H9 (cell line): ENCODE results near the gene PTGER2. TPM values are rescaled to one million over a fixed set of nuclear protein-coding genes. Genes with fewer than 3 reads are reported as not detected.

Source experiments
- DNase-seq: peaks from one replicate; pipeline ENCODE4 v3.0.0-alpha.2; 2017
- H2AFZ ChIP-seq: one replicate; pipeline ENCODE4 v1.6.1; 2013; ENCODE audit warnings: mild to moderate bottlenecking, low read length, control low read depth, moderate library complexity
- H2AK5ac ChIP-seq: 2 replicates; pipeline ENCODE4 v1.6.1; 2013; ENCODE audit warnings: low read length, control low read depth, mixed read lengths; ENCODE audit not compliant: insufficient read length
- H2BK120ac ChIP-seq: one replicate; pipeline ENCODE4 v1.6.1; 2013; ENCODE audit warnings: low read depth, mild to moderate bottlenecking, low read length, control low read depth, inconsistent platforms; ENCODE audit not compliant: poor library complexity, severe bottlenecking
- H2BK12ac ChIP-seq: 2 replicates; pipeline ENCODE4 v1.6.1; 2013; ENCODE audit warnings: low read length, control low read depth, mixed read lengths, low read depth; ENCODE audit not compliant: insufficient read length
- H2BK15ac ChIP-seq: 2 replicates; pipeline ENCODE4 v1.6.1; 2013; ENCODE audit warnings: low read depth, low read length, control low read depth
- H2BK20ac ChIP-seq: one replicate; pipeline ENCODE4 v1.6.1; 2013; ENCODE audit warnings: low read depth, mild to moderate bottlenecking, low read length, control low read depth, inconsistent platforms; ENCODE audit not compliant: poor library complexity, severe bottlenecking
- H2BK5ac ChIP-seq: 2 replicates; pipeline ENCODE4 v1.6.1; 2013; ENCODE audit warnings: low read length, control low read depth, mixed read lengths; ENCODE audit not compliant: insufficient read length
- H3K14ac ChIP-seq: 2 replicates; pipeline ENCODE4 v1.6.1; 2013; ENCODE audit warnings: low read length, control low read depth; ENCODE audit not compliant: insufficient read depth
- H3K18ac ChIP-seq: 2 replicates; pipeline ENCODE4 v1.6.1; 2013; ENCODE audit warnings: low read depth, mild to moderate bottlenecking, mixed read lengths, low read length, control low read depth; ENCODE audit not compliant: insufficient read length
- H3K23ac ChIP-seq: 2 replicates; pipeline ENCODE4 v1.6.1; 2013; ENCODE audit warnings: low read length, control low read depth, mixed read lengths, low read depth; ENCODE audit not compliant: insufficient read length
- H3K23me2 ChIP-seq: 2 replicates; pipeline ENCODE4 v1.6.1; 2013; ENCODE audit warnings: low read depth, mild to moderate bottlenecking, mixed read lengths, low read length, control low read depth; ENCODE audit not compliant: insufficient read length, poor library complexity, severe bottlenecking
- H3K27ac ChIP-seq: 2 replicates; pipeline ENCODE4 v1.5.1; 2013; ENCODE audit warnings: low read length, control low read depth, mixed read lengths, low read depth; ENCODE audit not compliant: insufficient read length
- H3K27me3 ChIP-seq: 2 replicates; pipeline ENCODE4 v1.6.1; 2013; ENCODE audit warnings: low read length, control low read depth, inconsistent platforms; ENCODE audit not compliant: insufficient read depth
- H3K4ac ChIP-seq: 2 replicates; pipeline ENCODE4 v1.6.1; 2013; ENCODE audit warnings: low read depth, mild to moderate bottlenecking, control low read depth, inconsistent platforms, low read length, moderate library complexity
- H3K4me1 ChIP-seq: 2 replicates; pipeline ENCODE4 v1.6.1; 2013; ENCODE audit warnings: low read length, control low read depth, inconsistent platforms; ENCODE audit not compliant: insufficient read depth
- H3K4me2 ChIP-seq: 2 replicates; pipeline ENCODE4 v1.6.1; 2013; ENCODE audit warnings: low read length, control low read depth, mixed read lengths; ENCODE audit not compliant: insufficient read length, insufficient read depth
- H3K56ac ChIP-seq: 2 replicates; pipeline ENCODE4 v1.6.1; 2013; ENCODE audit warnings: low read depth, mild to moderate bottlenecking, mixed read lengths, low read length, control low read depth; ENCODE audit not compliant: insufficient read length
- H3K79me1 ChIP-seq: 2 replicates; pipeline ENCODE4 v1.6.1; 2013; ENCODE audit warnings: low read depth, mild to moderate bottlenecking, moderate library complexity, low read length, control low read depth, inconsistent platforms; ENCODE audit not compliant: insufficient read depth, poor library complexity, severe bottlenecking
- H3K79me2 ChIP-seq: 2 replicates; pipeline ENCODE4 v1.6.1; 2013; ENCODE audit warnings: low read length, control low read depth, inconsistent platforms; ENCODE audit not compliant: insufficient read depth
- H3K9ac ChIP-seq: 2 replicates; pipeline ENCODE4 v1.6.1; 2013; ENCODE audit warnings: low read length, control low read depth, mixed read lengths; ENCODE audit not compliant: insufficient read length; ENCODE audit errors: extremely low read depth
- H3K9me3 ChIP-seq: one replicate; pipeline ENCODE4 v1.6.1; 2013; ENCODE audit warnings: low read depth, low read length, inconsistent platforms; ENCODE audit not compliant: control insufficient read depth
- H3T11ph ChIP-seq: one replicate; pipeline ENCODE4 v1.6.1; 2013; ENCODE audit warnings: mild to moderate bottlenecking, low read length, control low read depth, inconsistent platforms
- H4K20me1 ChIP-seq: one replicate; pipeline ENCODE4 v1.6.1; 2013; ENCODE audit not compliant: control insufficient read depth, insufficient read length, insufficient read depth
- H4K5ac ChIP-seq: 2 replicates; pipeline ENCODE4 v1.6.1; 2013; ENCODE audit warnings: low read depth, mild to moderate bottlenecking, mixed read lengths, low read length, control low read depth; ENCODE audit not compliant: insufficient read length
- H4K8ac ChIP-seq: replicated peaks from 2 replicates; pipeline ENCODE4 v1.6.1; 2013; ENCODE audit warnings: low read length, control low read depth, mixed read lengths, low read depth; ENCODE audit not compliant: insufficient read length
- H4K91ac ChIP-seq: 2 replicates; pipeline ENCODE4 v1.6.1; 2013; ENCODE audit warnings: low read depth, mild to moderate bottlenecking, moderate library complexity, mixed read lengths, low read length, control low read depth; ENCODE audit not compliant: insufficient read length
- H3K27ac Mint-ChIP-seq, 3 experiments: 2 replicates in 2 of 3; 3 replicates in 1 of 3; pipeline ENCODE4 v1.8.0; 2020 to 2021; ENCODE audit warnings: mixed read lengths in 3 of 3, mild to moderate bottlenecking in 1 of 3, moderate library complexity in 1 of 3
- H3K27me3 Mint-ChIP-seq: 2 replicates; pipeline ENCODE4 v1.8.0; 2021; ENCODE audit warnings: low read depth, mild to moderate bottlenecking, moderate library complexity, mixed read lengths
- H3K36me3 Mint-ChIP-seq, 3 experiments: 2 replicates in 2 of 3; 3 replicates in 1 of 3; pipeline ENCODE4 v1.8.0; 2020 to 2021; ENCODE audit warnings: low read depth in 3 of 3, mixed read lengths in 3 of 3; ENCODE audit not compliant: insufficient read depth in 1 of 3
- H3K4me1 Mint-ChIP-seq, 2 experiments: 2 replicates each; pipeline ENCODE4 v1.8.0; 2020; ENCODE audit warnings: mixed read lengths in 2 of 2
- H3K4me3 Mint-ChIP-seq, 2 experiments: 2 replicates in 1 of 2; 3 replicates in 1 of 2; pipeline ENCODE4 v1.8.0; 2020 to 2021; ENCODE audit warnings: mild to moderate bottlenecking in 2 of 2, mixed read lengths in 2 of 2, moderate library complexity in 1 of 2
- H3K9me3 Mint-ChIP-seq, 2 experiments: 2 replicates in 1 of 2; 3 replicates in 1 of 2; pipeline ENCODE4 v1.8.0; 2020; ENCODE audit warnings: mild to moderate bottlenecking in 2 of 2, mixed read lengths in 2 of 2, moderate library complexity in 1 of 2
- WGBS: extraction: QIAGEN DNeasy Blood & Tissue Kit; methylation state at CpG from one replicate; pipeline ENCODE4 v1.1.7; 2013; ENCODE audit warnings: missing lambda C conversion rate, low lambda C conversion rate, mixed read lengths; ENCODE audit not compliant: insufficient read length; ENCODE audit errors: extremely low coverage; 5-methylcytosine and 5-hydroxymethylcytosine counted together
- total RNA-seq: library from RNA; stranded (reverse); gene quantifications from 2 replicates; pipeline ENCODE4 v1.2.1, GENCODE V29; 2021
- TF ChIP-seq, protein P1 (sequence below): fragments of 200-600 bp; sonication (generic); conservative IDR thresholded peaks from 3 replicates; pipeline ENCODE4 v1.8.0; 2021; ENCODE audit warnings: antibody characterized with exemption, mild to moderate bottlenecking

PTGER2 gene
- total RNA-seq, 1 experiment from 2014 or later, result 1.0 TPM

- no peak overlapping the region for H2AFZ ChIP-seq
- no peak overlapping the region for H2BK12ac ChIP-seq
- peak overlapping the region; percentile 73 to 90; a peak in 4 of 5 replicates for H3K4me3 Mint-ChIP-seq
- no peak overlapping the region for H3K18ac ChIP-seq
- WGBS, result no CpG with 5 or more reads among the region's 5 CpGs
- H3K4me2 ChIP-seq, result peak overlapping the region; percentile 65
- no peak overlapping the region for H3K14ac ChIP-seq
- no peak overlapping the region for H2AK5ac ChIP-seq
- no peak overlapping the region for H3K56ac ChIP-seq
- TF ChIP-seq, protein P1, sequence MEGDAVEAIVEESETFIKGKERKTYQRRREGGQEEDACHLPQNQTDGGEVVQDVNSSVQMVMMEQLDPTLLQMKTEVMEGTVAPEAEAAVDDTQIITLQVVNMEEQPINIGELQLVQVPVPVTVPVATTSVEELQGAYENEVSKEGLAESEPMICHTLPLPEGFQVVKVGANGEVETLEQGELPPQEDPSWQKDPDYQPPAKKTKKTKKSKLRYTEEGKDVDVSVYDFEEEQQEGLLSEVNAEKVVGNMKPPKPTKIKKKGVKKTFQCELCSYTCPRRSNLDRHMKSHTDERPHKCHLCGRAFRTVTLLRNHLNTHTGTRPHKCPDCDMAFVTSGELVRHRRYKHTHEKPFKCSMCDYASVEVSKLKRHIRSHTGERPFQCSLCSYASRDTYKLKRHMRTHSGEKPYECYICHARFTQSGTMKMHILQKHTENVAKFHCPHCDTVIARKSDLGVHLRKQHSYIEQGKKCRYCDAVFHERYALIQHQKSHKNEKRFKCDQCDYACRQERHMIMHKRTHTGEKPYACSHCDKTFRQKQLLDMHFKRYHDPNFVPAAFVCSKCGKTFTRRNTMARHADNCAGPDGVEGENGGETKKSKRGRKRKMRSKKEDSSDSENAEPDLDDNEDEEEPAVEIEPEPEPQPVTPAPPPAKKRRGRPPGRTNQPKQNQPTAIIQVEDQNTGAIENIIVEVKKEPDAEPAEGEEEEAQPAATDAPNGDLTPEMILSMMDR, result no peak
- no peak overlapping the region for H2BK5ac ChIP-seq
- H3K27ac Mint-ChIP-seq, result no peak overlapping the region
- H3K23ac ChIP-seq, result no peak overlapping the region
- H3K9me3 ChIP-seq, result no peaks in the 10 kb centered on the region
- H3K4me1 Mint-ChIP-seq, result peaks cover 21 to 25% of the 10 kb centered on the region in 2 experiments
- peaks cover 0 to 3% (median 0%) of the 10 kb centered on the region in 3 experiments; a peak in 2 of 7 replicates for H3K36me3 Mint-ChIP-seq
- H3K27me3 ChIP-seq, result peaks cover 39% of the 10 kb centered on the region
- no peak overlapping the region for H4K5ac ChIP-seq
- peaks cover 16% of the 10 kb centered on the region for H3K23me2 ChIP-seq
- H3K79me1 ChIP-seq, result no peaks in the 10 kb centered on the region
- no peak overlapping the region for H3K4ac ChIP-seq
- no peaks in the 10 kb centered on the region for H4K20me1 ChIP-seq
- no peak overlapping the region for H3K9ac ChIP-seq
- no peak overlapping the region for H4K8ac ChIP-seq
- no peaks in the 10 kb centered on the region for H3K79me2 ChIP-seq
- H3K4me1 ChIP-seq, result peaks cover 2% of the 10 kb centered on the region; the same call in 1 of the 2 replicates
- H3K9me3 Mint-ChIP-seq, result peaks cover 0 to 3% of the 10 kb centered on the region in 2 experiments; a peak in 2 of 5 replicates
- DNase-seq, result no peak
- no peak overlapping the region for H3K27ac ChIP-seq
- no peak overlapping the region for H4K91ac ChIP-seq
- no peak overlapping the region for H2BK20ac ChIP-seq
- H3T11ph ChIP-seq, result no peak overlapping the region
- H3K27me3 Mint-ChIP-seq, result peaks cover 79% of the 10 kb centered on the region
- H2BK120ac ChIP-seq, result no peak overlapping the region
- no peak overlapping the region for H2BK15ac ChIP-seq
These were observed 47.3 kb upstream of the PTGER2 start for GRCh38 chr14:52266782-52267181.
